ENCODE results near the gene TNFSF8. TPM values are rescaled to one million over a fixed set of nuclear protein-coding genes. Genes with fewer than 3 reads are reported as not detected.

The TNFSF8 gene
- total RNA-seq, 1 experiment from 2014 or later, result not detected

DNA sequence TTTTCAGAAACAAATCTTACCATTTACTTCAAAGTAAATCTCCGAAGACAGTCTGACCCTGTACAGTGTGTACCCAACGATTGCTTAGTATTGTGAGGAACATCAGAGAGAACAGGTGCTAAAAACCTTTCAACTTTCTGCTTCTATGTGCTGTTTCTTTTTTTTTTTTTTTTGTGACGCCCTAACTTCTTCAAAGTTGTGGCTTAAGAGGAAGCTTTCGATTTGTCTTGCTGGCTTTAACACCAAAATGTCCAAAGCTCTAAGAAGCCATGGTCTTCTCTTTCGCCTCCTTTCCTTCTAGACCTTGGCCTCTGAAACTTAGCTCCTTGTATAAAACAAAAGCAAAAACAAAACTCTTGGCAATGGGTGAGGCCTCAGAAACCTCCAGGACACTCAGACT is 1.2 kb downstream of the TNFSF8 start (continued):
- TF ChIP-seq SMAD3 (CRISPR knock-in tag; IDR thresholded peaks at IDR 0.05; ENCODE audit: borderline replicate concordance) (no peak), NFYB (CRISPR knock-in tag; conservative IDR thresholded peaks at IDR 0.05; ENCODE audit: low read depth) (no peak), ZNF232 (CRISPR knock-in tag; IDR thresholded peaks at IDR 0.05) (no peak), FOXP1 (CRISPR knock-in tag; IDR thresholded peaks at IDR 0.05; ENCODE audit: borderline replicate concordance) (no peak), SMAD4 (CRISPR knock-in tag; IDR thresholded peaks at IDR 0.05) (no peak), ZBTB43 (CRISPR knock-in tag; IDR thresholded peaks at IDR 0.05) (no peak), NFE2L1 (CRISPR knock-in tag; IDR thresholded peaks at IDR 0.05) (no peak)

- DNase-seq (ENCODE audit: low spot score) (no peak), ATAC-seq (no peak)
- no peaks in the 10 kb centered on the region for H3K36me3 Mint-ChIP-seq
- TF ChIP-seq KAT7 (CRISPR knock-in tag; IDR thresholded peaks at IDR 0.05; ENCODE audit: borderline replicate concordance) (no peak), TP53 (CRISPR knock-in tag; IDR thresholded peaks at IDR 0.05) (no peak), ZNF396 (CRISPR knock-in tag; IDR thresholded peaks at IDR 0.05; ENCODE audit: borderline replicate concordance) (no peak), ZNF219 (CRISPR knock-in tag; IDR thresholded peaks at IDR 0.05; ENCODE audit: borderline replicate concordance) (no peak)
- TF ChIP-seq, protein P1, sequence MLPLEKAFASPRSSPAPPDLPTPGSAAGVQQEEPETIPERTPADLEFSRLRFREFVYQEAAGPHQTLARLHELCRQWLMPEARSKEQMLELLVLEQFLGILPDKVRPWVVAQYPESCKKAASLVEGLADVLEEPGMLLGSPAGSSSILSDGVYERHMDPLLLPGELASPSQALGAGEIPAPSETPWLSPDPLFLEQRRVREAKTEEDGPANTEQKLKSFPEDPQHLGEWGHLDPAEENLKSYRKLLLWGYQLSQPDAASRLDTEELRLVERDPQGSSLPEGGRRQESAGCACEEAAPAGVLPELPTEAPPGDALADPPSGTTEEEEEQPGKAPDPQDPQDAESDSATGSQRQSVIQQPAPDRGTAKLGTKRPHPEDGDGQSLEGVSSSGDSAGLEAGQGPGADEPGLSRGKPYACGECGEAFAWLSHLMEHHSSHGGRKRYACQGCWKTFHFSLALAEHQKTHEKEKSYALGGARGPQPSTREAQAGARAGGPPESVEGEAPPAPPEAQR (CRISPR knock-in tag; IDR thresholded peaks at IDR 0.05), result no peak
- TF ChIP-seq, protein P2, sequence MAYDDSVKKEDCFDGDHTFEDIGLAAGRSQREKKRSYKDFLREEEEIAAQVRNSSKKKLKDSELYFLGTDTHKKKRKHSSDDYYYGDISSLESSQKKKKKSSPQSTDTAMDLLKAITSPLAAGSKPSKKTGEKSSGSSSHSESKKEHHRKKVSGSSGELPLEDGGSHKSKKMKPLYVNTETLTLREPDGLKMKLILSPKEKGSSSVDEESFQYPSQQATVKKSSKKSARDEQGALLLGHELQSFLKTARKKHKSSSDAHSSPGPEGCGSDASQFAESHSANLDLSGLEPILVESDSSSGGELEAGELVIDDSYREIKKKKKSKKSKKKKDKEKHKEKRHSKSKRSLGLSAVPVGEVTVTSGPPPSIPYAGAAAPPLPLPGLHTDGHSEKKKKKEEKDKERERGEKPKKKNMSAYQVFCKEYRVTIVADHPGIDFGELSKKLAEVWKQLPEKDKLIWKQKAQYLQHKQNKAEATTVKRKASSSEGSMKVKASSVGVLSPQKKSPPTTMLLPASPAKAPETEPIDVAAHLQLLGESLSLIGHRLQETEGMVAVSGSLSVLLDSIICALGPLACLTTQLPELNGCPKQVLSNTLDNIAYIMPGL (CRISPR knock-in tag; IDR thresholded peaks at IDR 0.05), result no peak
- TF ChIP-seq, protein P3, sequence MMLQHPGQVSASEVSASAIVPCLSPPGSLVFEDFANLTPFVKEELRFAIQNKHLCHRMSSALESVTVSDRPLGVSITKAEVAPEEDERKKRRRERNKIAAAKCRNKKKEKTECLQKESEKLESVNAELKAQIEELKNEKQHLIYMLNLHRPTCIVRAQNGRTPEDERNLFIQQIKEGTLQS (CRISPR knock-in tag; conservative IDR thresholded peaks at IDR 0.05), result no peak
- peaks cover 18% of the 10 kb centered on the region for H3K4me1 Mint-ChIP-seq
- no peaks in the 10 kb centered on the region for H3K9me3 Mint-ChIP-seq
- no peak overlapping the region for H3K27ac Mint-ChIP-seq
- CTCF ChIA-PET, result interaction anchor here (1.2 kb wide), 1 partner anchor 15 kb away, joined by 5 read pairs; no protein-coding TSS in a partner anchor
- H3K4me3 Mint-ChIP-seq, result no peak overlapping the region
- POLR2A ChIA-PET, result no interaction called here
- peaks cover 98% of the 10 kb centered on the region for H3K27me3 Mint-ChIP-seq (ENCODE audit: low read depth)
Observed at GRCh38 chr9:114928671-114929070, 1.7 kb downstream of the TNFSF8 start.

GRCh38 chr9:114928136-114928535 is 2.3 kb downstream of the TNFSF8 start:
- peaks cover 98% of the 10 kb centered on the region for H3K27me3 Mint-ChIP-seq (ENCODE audit: low read depth)
- H3K4me3 Mint-ChIP-seq, result no peak overlapping the region
- ChIA-PET POLR2A (no interaction called here), CTCF (interaction anchor here (1.2 kb wide), 1 partner anchor 14 kb away, joined by 5 read pairs; no protein-coding TSS in a partner anchor)
- no peaks in the 10 kb centered on the region for H3K36me3 Mint-ChIP-seq
- DNase-seq (ENCODE audit: low spot score) (no peak), ATAC-seq (no peak)
- H3K4me1 Mint-ChIP-seq, result peaks cover 18% of the 10 kb centered on the region
- TF ChIP-seq, protein P4, sequence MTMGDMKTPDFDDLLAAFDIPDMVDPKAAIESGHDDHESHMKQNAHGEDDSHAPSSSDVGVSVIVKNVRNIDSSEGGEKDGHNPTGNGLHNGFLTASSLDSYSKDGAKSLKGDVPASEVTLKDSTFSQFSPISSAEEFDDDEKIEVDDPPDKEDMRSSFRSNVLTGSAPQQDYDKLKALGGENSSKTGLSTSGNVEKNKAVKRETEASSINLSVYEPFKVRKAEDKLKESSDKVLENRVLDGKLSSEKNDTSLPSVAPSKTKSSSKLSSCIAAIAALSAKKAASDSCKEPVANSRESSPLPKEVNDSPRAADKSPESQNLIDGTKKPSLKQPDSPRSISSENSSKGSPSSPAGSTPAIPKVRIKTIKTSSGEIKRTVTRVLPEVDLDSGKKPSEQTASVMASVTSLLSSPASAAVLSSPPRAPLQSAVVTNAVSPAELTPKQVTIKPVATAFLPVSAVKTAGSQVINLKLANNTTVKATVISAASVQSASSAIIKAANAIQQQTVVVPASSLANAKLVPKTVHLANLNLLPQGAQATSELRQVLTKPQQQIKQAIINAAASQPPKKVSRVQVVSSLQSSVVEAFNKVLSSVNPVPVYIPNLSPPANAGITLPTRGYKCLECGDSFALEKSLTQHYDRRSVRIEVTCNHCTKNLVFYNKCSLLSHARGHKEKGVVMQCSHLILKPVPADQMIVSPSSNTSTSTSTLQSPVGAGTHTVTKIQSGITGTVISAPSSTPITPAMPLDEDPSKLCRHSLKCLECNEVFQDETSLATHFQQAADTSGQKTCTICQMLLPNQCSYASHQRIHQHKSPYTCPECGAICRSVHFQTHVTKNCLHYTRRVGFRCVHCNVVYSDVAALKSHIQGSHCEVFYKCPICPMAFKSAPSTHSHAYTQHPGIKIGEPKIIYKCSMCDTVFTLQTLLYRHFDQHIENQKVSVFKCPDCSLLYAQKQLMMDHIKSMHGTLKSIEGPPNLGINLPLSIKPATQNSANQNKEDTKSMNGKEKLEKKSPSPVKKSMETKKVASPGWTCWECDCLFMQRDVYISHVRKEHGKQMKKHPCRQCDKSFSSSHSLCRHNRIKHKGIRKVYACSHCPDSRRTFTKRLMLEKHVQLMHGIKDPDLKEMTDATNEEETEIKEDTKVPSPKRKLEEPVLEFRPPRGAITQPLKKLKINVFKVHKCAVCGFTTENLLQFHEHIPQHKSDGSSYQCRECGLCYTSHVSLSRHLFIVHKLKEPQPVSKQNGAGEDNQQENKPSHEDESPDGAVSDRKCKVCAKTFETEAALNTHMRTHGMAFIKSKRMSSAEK (CRISPR knock-in tag; IDR thresholded peaks at IDR 0.05; ENCODE audit: borderline replicate concordance), result no peak
- TF ChIP-seq JAZF1 (CRISPR knock-in tag; IDR thresholded peaks at IDR 0.05), result no peak
- no peak for TF ChIP-seq TEAD4 (CRISPR knock-in tag; IDR thresholded peaks at IDR 0.05)
- no peak for TF ChIP-seq ZNF138 (CRISPR knock-in tag; conservative IDR thresholded peaks at IDR 0.05)
- no peak for TF ChIP-seq TCF7 (CRISPR knock-in tag; IDR thresholded peaks at IDR 0.05; ENCODE audit: low read depth)
- no peak for TF ChIP-seq ETV6 (CRISPR knock-in tag; IDR thresholded peaks at IDR 0.05)
- H3K27ac Mint-ChIP-seq, result no peak overlapping the region
- H3K9me3 Mint-ChIP-seq, result no peaks in the 10 kb centered on the region

All from WTC11 (cell line).